ENCODE measurements around the gene PPP1R13B. TPM values are rescaled to one million over a fixed set of nuclear protein-coding genes. Genes with fewer than 3 reads are reported as not detected.

PPP1R13B gene
- total RNA-seq, 1 experiment from 2014 or later = 16.2 TPM

DNA sequence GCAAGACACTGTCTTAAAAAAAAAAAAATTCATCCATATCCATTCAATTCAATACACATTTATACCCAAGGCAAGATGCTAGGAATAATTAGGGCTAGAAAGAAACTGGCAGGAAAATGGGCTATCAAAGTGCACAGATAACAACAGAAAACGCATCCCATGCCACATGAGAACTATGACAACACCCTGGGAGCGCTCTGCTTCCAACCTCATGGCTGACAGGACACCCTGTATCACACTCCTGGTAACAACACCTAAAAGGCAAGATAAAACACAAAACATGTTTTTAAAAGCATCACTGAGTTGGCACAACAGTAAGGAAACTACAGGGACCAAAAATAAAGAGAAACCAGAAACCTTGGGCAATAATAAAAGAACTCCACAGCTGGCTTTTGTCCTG, 76.9 kb downstream of the PPP1R13B start:
- no TSS peak for BruUV-seq (replicated peaks)
- Mint-ChIP-seq H3K27ac (ENCODE audit: low read depth, unreplicated experiment) (no peak overlapping the region), H3K27me3 (ENCODE audit: insufficient read depth, unreplicated experiment) (no peaks in the 10 kb centered on the region), H3K36me3 (ENCODE audit: insufficient read depth, unreplicated experiment) (peaks cover 14% of the 10 kb centered on the region), H3K4me1 (ENCODE audit: insufficient read depth, unreplicated experiment) (peaks cover 5% of the 10 kb centered on the region), H3K9me3 (ENCODE audit: unreplicated experiment) (peaks cover 6% of the 10 kb centered on the region), H3K4me3 (ENCODE audit: unreplicated experiment) (no peak overlapping the region)
- ChIA-PET POLR2A (interaction anchor here (0.6 kb wide), 1 partner anchor 30 kb away, joined by 3 read pairs; no protein-coding TSS in a partner anchor), CTCF (interaction anchor here (0.6 kb wide), 1 partner anchor 122 kb away, joined by 4 read pairs; no protein-coding TSS in a partner anchor)
- DNase-seq (ENCODE audit: unreplicated experiment) = no peak
- intact Hi-C loops (cut with micrococcal nuclease) = no loop called here
- TF ChIP-seq, protein P1, sequence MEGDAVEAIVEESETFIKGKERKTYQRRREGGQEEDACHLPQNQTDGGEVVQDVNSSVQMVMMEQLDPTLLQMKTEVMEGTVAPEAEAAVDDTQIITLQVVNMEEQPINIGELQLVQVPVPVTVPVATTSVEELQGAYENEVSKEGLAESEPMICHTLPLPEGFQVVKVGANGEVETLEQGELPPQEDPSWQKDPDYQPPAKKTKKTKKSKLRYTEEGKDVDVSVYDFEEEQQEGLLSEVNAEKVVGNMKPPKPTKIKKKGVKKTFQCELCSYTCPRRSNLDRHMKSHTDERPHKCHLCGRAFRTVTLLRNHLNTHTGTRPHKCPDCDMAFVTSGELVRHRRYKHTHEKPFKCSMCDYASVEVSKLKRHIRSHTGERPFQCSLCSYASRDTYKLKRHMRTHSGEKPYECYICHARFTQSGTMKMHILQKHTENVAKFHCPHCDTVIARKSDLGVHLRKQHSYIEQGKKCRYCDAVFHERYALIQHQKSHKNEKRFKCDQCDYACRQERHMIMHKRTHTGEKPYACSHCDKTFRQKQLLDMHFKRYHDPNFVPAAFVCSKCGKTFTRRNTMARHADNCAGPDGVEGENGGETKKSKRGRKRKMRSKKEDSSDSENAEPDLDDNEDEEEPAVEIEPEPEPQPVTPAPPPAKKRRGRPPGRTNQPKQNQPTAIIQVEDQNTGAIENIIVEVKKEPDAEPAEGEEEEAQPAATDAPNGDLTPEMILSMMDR (IDR thresholded peaks at IDR 0.05; ENCODE audit: unreplicated experiment) = no peak

DNA sequence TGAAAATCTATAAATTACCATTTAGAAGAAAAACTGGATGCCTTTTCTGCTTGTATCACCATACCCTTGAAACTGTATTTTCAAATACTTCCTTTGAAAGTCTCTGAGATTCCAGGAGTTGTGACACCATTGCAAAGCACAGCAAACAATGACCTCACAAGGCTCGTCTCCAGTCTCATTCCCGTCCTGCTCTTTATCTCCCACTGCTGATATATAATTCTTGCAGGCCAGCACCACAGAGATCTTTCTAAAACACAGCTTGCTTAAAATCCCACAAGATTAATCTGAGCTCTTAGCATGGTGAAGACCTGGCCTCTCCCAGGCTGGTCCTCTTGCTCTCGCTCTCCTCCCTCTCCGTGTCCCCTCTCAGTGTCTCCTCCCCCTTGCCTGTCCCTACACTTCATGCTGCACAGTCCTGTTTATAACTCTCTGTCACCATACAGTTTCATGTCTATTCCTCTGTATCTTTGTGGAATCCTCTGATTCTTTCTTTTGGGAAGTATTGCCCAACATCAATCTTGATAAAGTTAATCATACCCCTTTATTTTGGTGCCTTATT, 80.0 kb downstream of the PPP1R13B start:
- TF ChIP-seq, protein P1 (IDR thresholded peaks at IDR 0.05; ENCODE audit: unreplicated experiment) = no peak
- H3K27me3 Mint-ChIP-seq (ENCODE audit: insufficient read depth, unreplicated experiment) = no peaks in the 10 kb centered on the region
- peaks cover 11% of the 10 kb centered on the region for H3K36me3 Mint-ChIP-seq (ENCODE audit: insufficient read depth, unreplicated experiment)
- POLR2A ChIA-PET = no interaction called here
- H3K4me1 Mint-ChIP-seq (ENCODE audit: insufficient read depth, unreplicated experiment) = peaks cover 5% of the 10 kb centered on the region
- BruUV-seq (replicated peaks) = no TSS peak
- H3K9me3 Mint-ChIP-seq (ENCODE audit: unreplicated experiment) = peaks cover 6% of the 10 kb centered on the region
- no peak overlapping the region for H3K4me3 Mint-ChIP-seq (ENCODE audit: unreplicated experiment)
- no peak overlapping the region for H3K27ac Mint-ChIP-seq (ENCODE audit: low read depth, unreplicated experiment)
- intact Hi-C loops (cut with micrococcal nuclease) = no loop called here
- DNase-seq (ENCODE audit: unreplicated experiment) = no peak
- CTCF ChIA-PET = no interaction called here

DNA sequence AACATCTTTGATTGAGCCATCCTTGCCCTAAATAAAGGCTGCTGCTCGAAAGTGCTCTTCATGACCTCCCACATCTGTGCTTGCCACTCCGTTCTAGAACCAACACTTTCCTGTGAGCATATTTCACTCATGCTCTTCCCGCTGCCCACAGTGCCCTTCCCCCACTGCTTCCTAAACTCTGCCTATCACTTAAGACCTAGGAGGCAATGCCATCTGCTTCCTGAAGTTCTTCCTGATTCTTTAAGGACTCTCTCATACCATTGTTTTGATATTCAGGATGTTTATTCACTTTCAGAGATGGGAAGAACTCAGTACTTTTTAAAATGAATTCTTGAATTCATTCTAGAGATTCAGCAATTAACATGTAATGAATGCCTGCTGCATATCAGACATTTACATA, 81.8 kb downstream of the PPP1R13B start:
- ChIA-PET CTCF (interaction anchor here (1.2 kb wide), 1 partner anchor 145 kb away, joined by 4 read pairs; no protein-coding TSS in a partner anchor), POLR2A (interaction anchor here (0.6 kb wide), 1 partner anchor 10 kb away, joined by 3 read pairs; no protein-coding TSS in a partner anchor)
- H3K27ac Mint-ChIP-seq (ENCODE audit: low read depth, unreplicated experiment) = no peak overlapping the region
- no peak overlapping the region for H3K4me3 Mint-ChIP-seq (ENCODE audit: unreplicated experiment)
- H3K36me3 Mint-ChIP-seq (ENCODE audit: insufficient read depth, unreplicated experiment) = peaks cover 11% of the 10 kb centered on the region
- no peak for DNase-seq (ENCODE audit: unreplicated experiment)
- intact Hi-C loops (cut with micrococcal nuclease) = no loop called here
- peaks cover 9% of the 10 kb centered on the region for H3K4me1 Mint-ChIP-seq (ENCODE audit: insufficient read depth, unreplicated experiment)
- BruUV-seq (replicated peaks) = no TSS peak
- H3K27me3 Mint-ChIP-seq (ENCODE audit: insufficient read depth, unreplicated experiment) = no peaks in the 10 kb centered on the region
- no peaks in the 10 kb centered on the region for H3K9me3 Mint-ChIP-seq (ENCODE audit: unreplicated experiment)
- TF ChIP-seq, protein P1 (IDR thresholded peaks at IDR 0.05; ENCODE audit: unreplicated experiment) = no peak

DNA sequence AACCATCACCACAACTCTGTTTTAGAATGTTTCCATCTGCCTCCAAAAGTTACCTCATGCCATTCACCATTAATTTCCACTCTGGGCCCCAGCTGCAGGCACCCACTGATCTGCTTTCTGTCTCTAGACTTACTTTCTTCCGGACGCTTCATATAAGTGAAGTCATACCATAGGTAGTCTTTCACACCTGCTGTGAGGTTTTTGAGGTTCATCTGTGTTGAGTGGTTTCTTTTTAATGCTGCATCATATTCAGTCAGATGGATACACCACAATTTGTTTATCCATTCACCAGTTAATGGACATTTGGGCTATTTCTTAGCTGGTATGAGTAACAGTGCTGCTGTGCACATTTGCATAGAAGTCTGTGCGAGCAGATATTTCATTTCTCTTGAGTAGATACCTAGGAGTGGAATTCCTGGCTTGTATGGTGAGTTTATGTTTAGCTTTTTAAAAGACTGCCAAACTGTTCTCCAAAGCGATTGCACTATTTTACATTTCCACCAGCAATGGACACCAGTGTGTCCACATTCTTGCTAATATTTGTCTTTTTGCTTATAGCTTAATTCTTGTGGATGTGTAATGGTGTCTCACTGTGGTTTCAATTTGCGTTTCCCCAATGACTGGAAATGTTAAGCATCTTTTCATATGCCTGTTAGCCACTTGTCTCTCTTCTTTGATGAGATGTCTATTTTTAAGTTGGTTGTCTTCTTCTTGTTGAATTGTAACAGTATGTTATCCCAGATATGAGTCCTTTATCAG, 83.5 kb downstream of the PPP1R13B start:
- intact Hi-C loops (cut with micrococcal nuclease) = no loop called here
- peaks cover 9% of the 10 kb centered on the region for H3K4me1 Mint-ChIP-seq (ENCODE audit: insufficient read depth, unreplicated experiment)
- no peaks in the 10 kb centered on the region for H3K9me3 Mint-ChIP-seq (ENCODE audit: unreplicated experiment)
- ChIA-PET CTCF (interaction anchor here (0.7 kb wide), 1 partner anchor 44 kb away, joined by 3 read pairs; no protein-coding TSS in a partner anchor), POLR2A (interaction anchor here (0.5 to 0.7 kb wide), 2 partner anchors 13 to 728 kb away, joined by 3 read pairs; no protein-coding TSS in a partner anchor)
- DNase-seq (ENCODE audit: unreplicated experiment) = no peak
- no peaks in the 10 kb centered on the region for H3K27me3 Mint-ChIP-seq (ENCODE audit: insufficient read depth, unreplicated experiment)
- TF ChIP-seq, protein P1 (IDR thresholded peaks at IDR 0.05; ENCODE audit: unreplicated experiment) = no peak
- no peak overlapping the region for H3K27ac Mint-ChIP-seq (ENCODE audit: low read depth, unreplicated experiment)
- no TSS peak for BruUV-seq (replicated peaks)
- no peak overlapping the region for H3K4me3 Mint-ChIP-seq (ENCODE audit: unreplicated experiment)
- H3K36me3 Mint-ChIP-seq (ENCODE audit: insufficient read depth, unreplicated experiment) = peaks cover 11% of the 10 kb centered on the region

Data from MCF 10A (cell line).